Hepatocyte (in vitro differentiated cells): Measurements from ENCODE around the gene ATXN3.

Experiments
- EZH2 ChIP-seq: fragments of 200-600 bp; sonication (generic); IDR thresholded peaks from 2 replicates; pipeline ENCODE4 v1.6.1; 2016; ENCODE audit warnings: antibody characterized with exemption, mild to moderate bottlenecking, borderline replicate concordance
- TF ChIP-seq, protein P1 (sequence below): fragments of 200-600 bp; sonication (generic); IDR thresholded peaks from 2 replicates; pipeline ENCODE4 v1.5.1; 2016; ENCODE audit warnings: antibody characterized with exemption, mild to moderate bottlenecking; ENCODE audit not compliant: poor library complexity

DNA sequence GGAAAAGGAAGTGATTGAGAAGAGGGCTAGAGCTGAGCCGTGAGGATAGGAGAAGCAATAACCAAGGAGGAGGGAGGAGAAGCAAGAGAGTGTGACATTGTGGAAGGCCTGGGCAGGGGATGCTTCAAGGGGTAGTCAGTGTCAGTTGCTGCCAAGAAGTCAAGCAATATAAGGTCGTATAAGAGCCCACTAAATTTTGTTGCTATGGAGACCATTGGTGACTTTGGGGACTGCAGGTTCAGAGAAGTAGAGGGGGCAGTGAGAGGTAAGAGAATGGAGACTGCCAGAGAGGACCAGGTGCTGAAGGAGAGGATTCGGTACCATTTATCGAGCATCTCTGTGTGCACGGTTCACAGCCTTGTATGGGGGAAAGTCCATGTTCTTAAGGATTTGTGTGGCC is 3.1 kb upstream of the ATXN3 start:
- TF ChIP-seq, protein P1, sequence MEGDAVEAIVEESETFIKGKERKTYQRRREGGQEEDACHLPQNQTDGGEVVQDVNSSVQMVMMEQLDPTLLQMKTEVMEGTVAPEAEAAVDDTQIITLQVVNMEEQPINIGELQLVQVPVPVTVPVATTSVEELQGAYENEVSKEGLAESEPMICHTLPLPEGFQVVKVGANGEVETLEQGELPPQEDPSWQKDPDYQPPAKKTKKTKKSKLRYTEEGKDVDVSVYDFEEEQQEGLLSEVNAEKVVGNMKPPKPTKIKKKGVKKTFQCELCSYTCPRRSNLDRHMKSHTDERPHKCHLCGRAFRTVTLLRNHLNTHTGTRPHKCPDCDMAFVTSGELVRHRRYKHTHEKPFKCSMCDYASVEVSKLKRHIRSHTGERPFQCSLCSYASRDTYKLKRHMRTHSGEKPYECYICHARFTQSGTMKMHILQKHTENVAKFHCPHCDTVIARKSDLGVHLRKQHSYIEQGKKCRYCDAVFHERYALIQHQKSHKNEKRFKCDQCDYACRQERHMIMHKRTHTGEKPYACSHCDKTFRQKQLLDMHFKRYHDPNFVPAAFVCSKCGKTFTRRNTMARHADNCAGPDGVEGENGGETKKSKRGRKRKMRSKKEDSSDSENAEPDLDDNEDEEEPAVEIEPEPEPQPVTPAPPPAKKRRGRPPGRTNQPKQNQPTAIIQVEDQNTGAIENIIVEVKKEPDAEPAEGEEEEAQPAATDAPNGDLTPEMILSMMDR = no peak
- TF ChIP-seq EZH2 = no peak
